ENCODE data around the gene PHC2.
"Not testable (repeated sequence)": the region's sequence is repeated elsewhere in the genome, so short reads cannot be mapped to it uniquely, and the experiment has no call there.

PHC2 gene

GRCh38 chr1:33311706-33312412 lies 119.0 kb downstream of the PHC2 start:
- DNase-seq (ENCODE audit: low spot score), result no peak

- DNase-seq (ENCODE audit: low spot score), result no peak
These were observed 120.2 kb downstream of the PHC2 start for GRCh38 chr1:33310702-33311101.

- not testable (repeated sequence) for DNase-seq (ENCODE audit: low spot score)
These were observed 121.5 kb downstream of the PHC2 start for GRCh38 chr1:33309351-33309750.

- no peak for DNase-seq (ENCODE audit: low spot score)
These were observed 123.4 kb downstream of the PHC2 start for GRCh38 chr1:33307494-33307864.

- no peak for DNase-seq (ENCODE audit: low spot score)
These were observed 124.0 kb downstream of the PHC2 start for GRCh38 chr1:33306653-33307493.

- DNase-seq (ENCODE audit: low spot score), result no peak
These were observed 124.9 kb downstream of the PHC2 start for GRCh38 chr1:33305816-33306652.

GRCh38 chr1:33305016-33305415 lies 125.9 kb downstream of the PHC2 start:
- no peak for DNase-seq (ENCODE audit: low spot score)

- DNase-seq (ENCODE audit: low spot score), result no peak
These were observed 128.6 kb downstream of the PHC2 start for GRCh38 chr1:33302325-33302724.

- DNase-seq (ENCODE audit: low spot score), result no peak
These were observed 129.5 kb downstream of the PHC2 start for GRCh38 chr1:33301273-33301984.

GRCh38 chr1:33300673-33301072 lies 130.2 kb downstream of the PHC2 start:
- DNase-seq (ENCODE audit: low spot score), result no peak

- DNase-seq (ENCODE audit: low spot score), result no peak
These were observed 131.3 kb downstream of the PHC2 start for GRCh38 chr1:33299461-33300155.

- DNase-seq (ENCODE audit: low spot score), result peak; percentile 72
These were observed 132.1 kb downstream of the PHC2 start for GRCh38 chr1:33298623-33299277.

GRCh38 chr1:33297911-33298622 lies 132.8 kb downstream of the PHC2 start:
- DNase-seq (ENCODE audit: low spot score), result no peak

GRCh38 chr1:33296824-33297223 lies 134.1 kb downstream of the PHC2 start:
- no peak for DNase-seq (ENCODE audit: low spot score)

- peak; percentile 85 for DNase-seq (ENCODE audit: low spot score)
These were observed 134.8 kb downstream of the PHC2 start for GRCh38 chr1:33296082-33296458.

GRCh38 chr1:33295450-33296081 lies 135.3 kb downstream of the PHC2 start:
- DNase-seq (ENCODE audit: low spot score), result peak; percentile 89

GRCh38 chr1:33295023-33295422 lies 135.9 kb downstream of the PHC2 start:
- no peak for DNase-seq (ENCODE audit: low spot score)

- no peak for DNase-seq (ENCODE audit: low spot score)
These were observed 136.6 kb downstream of the PHC2 start for GRCh38 chr1:33294071-33295010.
